Measurements from ENCODE around the gene HERC2.
"Not testable (repeated sequence)": the region's sequence is repeated elsewhere in the genome, so short reads cannot be mapped to it uniquely, and the experiment has no call there.

DNA sequence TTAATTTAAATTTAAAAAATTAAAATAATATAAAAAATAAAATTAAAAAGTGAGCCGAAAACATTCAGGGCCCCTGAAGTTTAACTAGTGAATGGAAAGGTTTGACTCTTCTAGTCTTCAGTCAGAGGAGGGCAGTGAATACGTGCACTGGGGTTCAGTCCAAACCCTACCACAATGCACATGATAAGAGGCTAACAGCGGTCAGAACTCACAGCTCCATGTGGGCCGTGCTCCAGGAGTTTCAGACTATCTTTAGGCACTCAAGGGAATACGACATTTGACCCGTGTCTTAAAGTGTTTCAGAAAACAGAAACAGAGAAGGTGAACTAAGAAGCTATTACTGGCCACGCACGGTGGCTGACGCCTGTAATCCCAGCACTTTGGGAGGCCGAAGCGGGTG, 11.5 kb downstream of the HERC2 start:
- TF ChIP-seq CTCF, POLR2A, POLR2AphosphoS5 (IDR thresholded peaks at IDR 0.05): not testable (repeated sequence)

Data from sigmoid colon (tissue), 4 donors.